GM10248 (cell line): Measurements from ENCODE around the gene PRSS35.
"Not testable (repeated sequence)": the region's sequence is repeated elsewhere in the genome, so short reads cannot be mapped to it uniquely, and the experiment has no call there.

Experiments
- CTCF ChIA-PET: fragments of 300-600 bp; sonication (Branson Sonifier 250); formaldehyde crosslinking; extraction: SDS; loops from one replicate; lab custom pipeline; 2021; ENCODE audit warnings: antibody characterized with exemption; lab: Yijun Ruan, JAX
- POLR2A ChIA-PET: fragments of 350-650 bp; sonication (Branson Sonifier 250); formaldehyde crosslinking; extraction: SDS; loops from one replicate; lab custom pipeline; 2020; ENCODE audit warnings: antibody characterized with exemption; lab: Yijun Ruan, JAX
- DNase-seq: peaks from one replicate; pipeline ENCODE4 v3.0.0; 2012; ENCODE audit errors: extremely low spot score
- TF ChIP-seq, protein P1 (sequence below): IDR thresholded peaks from 2 replicates; pipeline ENCODE4 v1.5.1; 2012; ENCODE audit warnings: mild to moderate bottlenecking, low read depth; ENCODE audit errors: extremely low read depth, missing control alignments, control extremely low read depth

PRSS35 gene

DNA sequence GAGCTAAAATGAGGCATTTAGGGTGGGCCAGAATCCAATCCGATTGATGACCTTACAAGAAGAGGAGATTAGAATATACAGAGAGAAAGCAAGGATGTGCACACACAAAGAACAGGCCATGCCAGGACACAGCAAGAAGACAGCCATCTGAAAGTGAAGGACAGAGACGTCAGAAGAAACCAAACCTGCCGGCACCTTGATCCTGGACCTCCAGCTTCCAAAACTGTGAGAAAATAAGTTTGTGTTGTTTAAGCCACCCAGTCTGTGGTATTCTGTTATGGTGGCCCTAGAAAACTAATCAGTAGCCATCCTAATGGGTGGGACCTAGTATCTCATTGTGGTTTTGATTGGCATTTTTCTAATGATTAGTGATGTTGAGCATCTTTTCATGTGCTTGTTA lies 41.7 kb upstream of the PRSS35 start:
- ChIA-PET CTCF (no interaction called here), POLR2A (no interaction called here)
- TF ChIP-seq, protein P1, sequence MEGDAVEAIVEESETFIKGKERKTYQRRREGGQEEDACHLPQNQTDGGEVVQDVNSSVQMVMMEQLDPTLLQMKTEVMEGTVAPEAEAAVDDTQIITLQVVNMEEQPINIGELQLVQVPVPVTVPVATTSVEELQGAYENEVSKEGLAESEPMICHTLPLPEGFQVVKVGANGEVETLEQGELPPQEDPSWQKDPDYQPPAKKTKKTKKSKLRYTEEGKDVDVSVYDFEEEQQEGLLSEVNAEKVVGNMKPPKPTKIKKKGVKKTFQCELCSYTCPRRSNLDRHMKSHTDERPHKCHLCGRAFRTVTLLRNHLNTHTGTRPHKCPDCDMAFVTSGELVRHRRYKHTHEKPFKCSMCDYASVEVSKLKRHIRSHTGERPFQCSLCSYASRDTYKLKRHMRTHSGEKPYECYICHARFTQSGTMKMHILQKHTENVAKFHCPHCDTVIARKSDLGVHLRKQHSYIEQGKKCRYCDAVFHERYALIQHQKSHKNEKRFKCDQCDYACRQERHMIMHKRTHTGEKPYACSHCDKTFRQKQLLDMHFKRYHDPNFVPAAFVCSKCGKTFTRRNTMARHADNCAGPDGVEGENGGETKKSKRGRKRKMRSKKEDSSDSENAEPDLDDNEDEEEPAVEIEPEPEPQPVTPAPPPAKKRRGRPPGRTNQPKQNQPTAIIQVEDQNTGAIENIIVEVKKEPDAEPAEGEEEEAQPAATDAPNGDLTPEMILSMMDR, result no peak
- DNase-seq, result no peak

DNA sequence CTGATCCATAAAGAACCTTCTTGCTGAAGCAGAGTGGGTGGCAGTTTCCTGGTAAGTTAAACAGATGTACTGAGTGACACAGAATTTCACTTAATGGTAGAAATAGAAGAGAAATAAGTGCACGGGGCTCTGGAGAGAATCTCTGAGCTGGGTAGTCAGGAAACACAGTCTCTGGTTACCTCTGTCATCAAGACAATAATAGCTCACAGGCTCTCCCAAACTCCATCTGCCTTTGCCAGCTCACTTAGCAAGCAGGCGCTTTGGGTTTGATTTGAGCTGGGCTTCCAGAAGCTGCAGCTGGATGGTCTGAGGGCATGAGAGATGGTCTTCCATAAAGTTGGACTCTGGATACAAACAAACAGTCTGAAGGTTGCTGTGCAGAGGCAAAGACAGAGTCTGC lies 39.6 kb upstream of the PRSS35 start:
- ChIA-PET CTCF (interaction anchor here (1.1 to 1.6 kb wide), 3 partner anchors 20 to 41 kb away, joined by 3 to 5 read pairs (median 3); no protein-coding TSS in a partner anchor), POLR2A (no interaction called here)
- no peak for DNase-seq
- TF ChIP-seq, protein P1, result no peak

DNA sequence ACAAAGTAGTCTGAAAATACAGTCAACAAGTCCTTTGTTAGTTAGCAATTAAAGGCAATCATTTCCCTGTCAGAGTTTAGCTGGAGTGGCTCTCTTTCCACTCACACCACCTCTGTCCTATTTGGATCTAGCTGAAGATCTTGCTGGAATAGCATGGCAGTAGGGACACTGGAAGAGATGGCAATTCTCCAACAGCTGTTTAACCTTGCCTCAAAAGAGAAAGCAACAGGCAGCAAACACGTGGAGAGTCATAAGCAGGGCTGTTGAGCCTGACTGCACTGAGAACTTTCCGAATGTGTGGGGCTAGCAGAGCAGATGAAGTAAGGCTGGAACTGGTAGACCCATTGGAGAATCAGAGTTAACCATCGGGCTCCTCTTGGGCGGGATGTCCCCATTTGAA lies 38.0 kb upstream of the PRSS35 start:
- no peak for DNase-seq
- POLR2A ChIA-PET, result no interaction called here
- CTCF ChIA-PET, result interaction anchor here (1.0 kb wide), 1 partner anchor 15 kb away, joined by 3 read pairs; no protein-coding TSS in a partner anchor
- TF ChIP-seq, protein P1, result no peak

DNA sequence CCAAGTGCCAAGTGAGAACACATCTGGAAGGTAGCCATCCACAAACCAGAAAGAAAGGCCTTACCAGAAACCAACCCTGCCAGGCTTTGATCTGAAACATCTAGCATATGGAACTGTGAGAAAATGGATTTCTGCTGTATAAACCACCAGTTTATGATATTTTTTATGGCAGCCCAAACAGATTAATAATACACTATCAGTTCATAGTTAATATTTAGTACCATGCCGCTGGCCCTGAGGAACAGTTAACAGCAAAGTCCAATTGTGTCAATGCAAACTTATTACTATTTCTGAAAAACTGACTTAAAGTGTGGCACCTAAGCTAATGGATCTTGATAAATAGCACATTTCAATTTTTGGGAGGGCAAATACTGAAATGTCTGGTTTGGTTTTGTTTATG lies 35.4 kb upstream of the PRSS35 start:
- DNase-seq, result no peak
- ChIA-PET CTCF (interaction anchor here (1.1 to 2.2 kb wide), 2 partner anchors 11 to 255 kb away, joined by 3 to 7 read pairs; no protein-coding TSS in a partner anchor), POLR2A (no interaction called here)
- TF ChIP-seq, protein P1, result no peak

DNA sequence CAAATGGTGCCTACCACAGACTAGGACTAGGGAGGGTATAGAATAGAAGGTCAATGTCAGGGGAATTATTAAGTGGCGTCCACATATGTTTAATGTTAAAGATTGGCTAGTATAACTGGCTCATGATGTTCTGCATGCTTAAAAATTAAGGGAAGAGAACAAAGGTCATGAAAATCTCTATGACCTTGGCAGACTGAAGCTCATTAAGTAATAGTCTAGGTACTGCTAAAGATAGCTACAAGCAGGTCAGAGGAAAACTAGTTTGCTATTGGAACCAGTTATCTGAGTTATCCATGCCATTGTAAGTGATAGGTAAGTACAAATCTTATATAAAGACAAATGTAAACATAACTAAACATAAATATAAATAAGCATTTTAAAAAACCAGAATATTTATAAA lies 32.9 kb upstream of the PRSS35 start:
- ChIA-PET CTCF (interaction anchor here (1.0 to 1.6 kb wide), 5 partner anchors 8 to 105 kb away, joined by 3 to 5 read pairs (median 3); no protein-coding TSS in a partner anchor), POLR2A (no interaction called here)
- no peak for DNase-seq
- TF ChIP-seq, protein P1, result no peak

DNA sequence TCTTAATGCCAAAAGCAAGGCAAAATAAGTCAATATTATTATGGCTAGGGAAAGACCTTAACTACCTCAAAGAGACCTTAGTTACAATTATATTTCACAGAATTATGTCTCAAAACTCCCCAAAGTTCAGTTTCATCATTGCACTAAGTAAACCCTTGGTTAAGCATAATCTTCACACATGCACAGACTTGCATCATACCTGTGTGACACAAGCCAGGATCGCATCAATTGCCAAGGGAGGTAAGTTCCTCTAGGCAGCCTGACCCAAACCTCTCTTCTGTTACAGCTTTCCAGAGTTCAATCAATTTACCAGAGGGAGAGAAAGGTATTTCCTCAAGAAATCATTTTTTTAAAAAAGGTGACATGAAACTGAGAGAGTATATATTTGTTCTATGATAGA lies 31.9 kb upstream of the PRSS35 start:
- TF ChIP-seq, protein P1, result no peak
- no peak for DNase-seq
- ChIA-PET CTCF (no interaction called here), POLR2A (no interaction called here)

DNA sequence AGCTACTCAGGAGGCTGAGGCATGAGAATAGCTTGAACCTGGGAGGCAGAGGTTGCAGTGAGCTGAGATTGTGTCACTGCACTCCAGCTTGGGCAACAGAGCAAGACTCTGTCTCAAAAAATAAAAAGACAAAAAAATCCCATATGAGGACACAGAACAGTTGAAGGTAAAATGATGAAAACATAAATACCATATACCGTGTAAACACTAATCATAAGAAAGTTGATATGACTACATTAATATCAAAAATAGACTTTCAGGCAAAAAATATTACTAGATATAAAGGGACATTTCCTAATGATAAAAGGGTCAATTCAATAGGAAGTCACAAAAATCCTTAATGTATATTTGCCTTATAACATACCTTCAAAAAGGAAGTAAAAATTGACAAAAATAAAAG lies 30.4 kb upstream of the PRSS35 start:
- DNase-seq, POLR2A ChIA-PET, CTCF ChIA-PET: not testable (repeated sequence)
